Measurements from ENCODE around the gene RBM18. TPM values are rescaled to one million over a fixed set of nuclear protein-coding genes. Genes with fewer than 3 reads are reported as not detected.

RBM18 gene
- total RNA-seq, 1 donor from 2014 or later = 26.5 TPM

GRCh38 chr9:122261469-122261881 is 3.2 kb downstream of the RBM18 start:
- peak; percentile 89 for DNase-seq (ENCODE audit: low read depth)

GRCh38 chr9:122258886-122259415 is 5.7 kb downstream of the RBM18 start:
- no peak for DNase-seq (ENCODE audit: low read depth)

- no peak for DNase-seq (ENCODE audit: low read depth)
Measured at GRCh38 chr9:122256206-122256605, 8.4 kb downstream of the RBM18 start.

- no peak for DNase-seq (ENCODE audit: low read depth)
Measured at GRCh38 chr9:122254761-122255160, 9.9 kb downstream of the RBM18 start.

GRCh38 chr9:122252796-122253195 is 11.8 kb downstream of the RBM18 start:
- DNase-seq (ENCODE audit: low read depth) = no peak

GRCh38 chr9:122251351-122251750 is 13.3 kb downstream of the RBM18 start:
- no peak for DNase-seq (ENCODE audit: low read depth)

- DNase-seq (ENCODE audit: low read depth) = no peak
Measured at GRCh38 chr9:122248448-122248865, 16.2 kb downstream of the RBM18 start.

- no peak for DNase-seq (ENCODE audit: low read depth)
Measured at GRCh38 chr9:122246666-122247065, 18.0 kb downstream of the RBM18 start.

- no peak for DNase-seq (ENCODE audit: low read depth)
Measured at GRCh38 chr9:122244349-122244748, 20.3 kb downstream of the RBM18 start.

GRCh38 chr9:122239722-122240121 is 24.9 kb downstream of the RBM18 start:
- DNase-seq (ENCODE audit: low read depth) = no peak

GRCh38 chr9:122236681-122237080 is 28.0 kb downstream of the RBM18 start:
- no peak for DNase-seq (ENCODE audit: low read depth)

GRCh38 chr9:122234022-122234748 is 30.5 kb downstream of the RBM18 start:
- no peak for DNase-seq (ENCODE audit: low read depth)

- no peak for DNase-seq (ENCODE audit: low read depth)
Measured at GRCh38 chr9:122232796-122233306, 31.8 kb downstream of the RBM18 start.

GRCh38 chr9:122229485-122229837 is 35.2 kb downstream of the RBM18 start:
- DNase-seq (ENCODE audit: low read depth) = no peak

- DNase-seq (ENCODE audit: low read depth) = peak; percentile 36
Measured at GRCh38 chr9:122228568-122229484, 35.8 kb downstream of the RBM18 start, which contains the start of gene LHX6. LHX6 (minus strand) TSS chr9:122228957; CDS start chr9:122228740, 217 bp downstream.

- DNase-seq (ENCODE audit: low read depth) = no peak
Measured at GRCh38 chr9:122228191-122228567, 36.5 kb downstream of the RBM18 start.

- DNase-seq (ENCODE audit: low read depth) = no peak
Measured at GRCh38 chr9:122227575-122227900, 37.1 kb downstream of the RBM18 start.

GRCh38 chr9:122226758-122227574 is 37.7 kb downstream of the RBM18 start:
- no peak for DNase-seq (ENCODE audit: low read depth)

GRCh38 chr9:122226142-122226757 is 38.4 kb downstream of the RBM18 start:
- DNase-seq (ENCODE audit: low read depth) = no peak

GRCh38 chr9:122225312-122226141 is 39.1 kb downstream of the RBM18 start:
- DNase-seq (ENCODE audit: low read depth) = no peak

Data from myocyte (in vitro differentiated cells).